H1 (cell line): ENCODE data around the gene DPM3. TPM values are rescaled to one million over a fixed set of nuclear protein-coding genes. Genes with fewer than 3 reads are reported as not detected.

Source experiments
- CBX8 ChIP-seq: fragments of 300-800, 300-1000 bp; sonication (generic); IDR thresholded peaks from 2 replicates; pipeline ENCODE4 v1.7.1; 2016; ENCODE audit warnings: low read depth, low read length, borderline replicate concordance
- CHD7 ChIP-seq: fragments of 300-600 bp; sonication (generic); IDR thresholded peaks from 2 replicates; pipeline ENCODE4 v1.7.1; 2012; ENCODE audit warnings: low read length, moderate library complexity, mild to moderate bottlenecking, inconsistent platforms; ENCODE audit not compliant: insufficient replicate concordance
- CTBP2 ChIP-seq: IDR thresholded peaks from 2 replicates; pipeline ENCODE4 v1.7.0; 2011; ENCODE audit warnings: borderline replicate concordance, mild to moderate bottlenecking, moderate library complexity, mixed read lengths, low read length; ENCODE audit not compliant: insufficient read depth, insufficient read length
- E2F6 ChIP-seq: IDR thresholded peaks from 2 replicates; pipeline ENCODE4 v1.6.1; 2012; ENCODE audit warnings: inconsistent platforms
- HDAC2 ChIP-seq, 2 experiments: fragments of 300-600 bp in 1 of 2; sonication (generic) in 1 of 2; IDR thresholded peaks; 2 replicates each; pipeline ENCODE4 v1.6.1; 2011 to 2012; ENCODE audit warnings: low read depth in 2 of 2, low read length in 2 of 2, mild to moderate bottlenecking in 2 of 2, moderate library complexity in 2 of 2, borderline replicate concordance in 1 of 2, inconsistent platforms in 1 of 2
- KDM1A ChIP-seq: fragments of 200-600, 300-600 bp; sonication (generic); IDR thresholded peaks from 2 replicates; pipeline ENCODE4 v1.7.1; 2016; ENCODE audit warnings: mild to moderate bottlenecking, low read length, borderline replicate concordance
- RBBP5 ChIP-seq: IDR thresholded peaks from 2 replicates; pipeline ENCODE4 v1.7.1; 2012; ENCODE audit warnings: low read depth, mild to moderate bottlenecking, inconsistent platforms, low read length, moderate library complexity, borderline replicate concordance
- SIRT6 ChIP-seq: IDR thresholded peaks from one replicate; pipeline ENCODE4 v1.7.1; 2012; ENCODE audit warnings: low read length, inconsistent platforms
- SP1 ChIP-seq: IDR thresholded peaks from 2 replicates; pipeline ENCODE4 v1.6.1; 2011; ENCODE audit warnings: low read depth, low read length
- polyA plus RNA-seq, 7 experiments: library from polyadenylated mRNA; depleted of rRNA in 3 of 7; stranded (reverse) in 5 of 7; unstranded in 2 of 7; fragments of >200 nt in 5 of 7; fragments of 200-250 nt in 2 of 7; gene quantifications; 1 replicate in 5 of 7; 2 replicates in 1 of 7; 4 replicates in 1 of 7; pipeline versions ENCODE4 v1.2.1 to v1.2.3, GENCODE V29; 2011 to 2013; ENCODE audit warnings: missing spikeins in 2 of 7, mixed read lengths in 2 of 7
- total RNA-seq: library from RNA; stranded (reverse); fragmentation: NEBNext Ultra II Directional; extraction: Animal tissue kit (Norgen Biotek cat#: 25700); gene quantifications from 2 replicates; pipeline ENCODE4 v1.2.1, GENCODE V29; 2021

Gene DPM3
- total and polyA plus RNA-seq, 2 of the 8 experiments (the other 6 are each of a cell fraction or from before 2014, with no cell fraction given) = 44.8 to 227 TPM

GRCh38 chr1:155139895-155140629 is at the start of gene DPM3 (continued):
- no peak for TF ChIP-seq CHD7
- TF ChIP-seq CBX8 = no peak
- TF ChIP-seq E2F6 = no peak
- TF ChIP-seq KDM1A = no peak
- TF ChIP-seq CTBP2 = no peak
- TF ChIP-seq SP1 = no peak
- TF ChIP-seq SIRT6 = no peak
- TF ChIP-seq RBBP5 = peak; percentile 57; the same call in 1 of the 2 replicates
- no peak; a peak in 1 of 4 replicates for TF ChIP-seq HDAC2 (IDR thresholded peaks at IDR 0.05; ENCODE audit: borderline replicate concordance in 1 of 2, low read depth in 2 of 2, low read length in 2 of 2)
